Epidermal melanocyte (primary cell): ENCODE data around the gene GBX1.

Source experiments
- DNase-seq: peaks from one replicate; pipeline ENCODE4 v3.0.0; 2011; ENCODE audit warnings: low spot score; ENCODE audit not compliant: insufficient read length

GBX1 gene

GRCh38 chr7:151115836-151116418 is 51.6 kb downstream of the GBX1 start:
- no peak for DNase-seq

- DNase-seq, result no peak
Observed at GRCh38 chr7:151115121-151115835, 52.2 kb downstream of the GBX1 start.

GRCh38 chr7:151114151-151115090 is 53.1 kb downstream of the GBX1 start:
- no peak for DNase-seq

GRCh38 chr7:151113344-151114150 is 53.9 kb downstream of the GBX1 start:
- DNase-seq, result no peak

GRCh38 chr7:151110941-151111645 is 56.4 kb downstream of the GBX1 start:
- DNase-seq, result peak; percentile 99

- no peak for DNase-seq
Observed at GRCh38 chr7:151110236-151110940, 57.1 kb downstream of the GBX1 start.

- no peak for DNase-seq
Observed at GRCh38 chr7:151109094-151110048, 58.1 kb downstream of the GBX1 start.

GRCh38 chr7:151107882-151108281 is 59.6 kb downstream of the GBX1 start:
- DNase-seq, result no peak

- DNase-seq, result no peak
Observed at GRCh38 chr7:151104411-151105235, 62.9 kb downstream of the GBX1 start.

GRCh38 chr7:151103973-151104372 is 63.5 kb downstream of the GBX1 start:
- no peak for DNase-seq

- no peak for DNase-seq
Observed at GRCh38 chr7:151102991-151103390, 64.5 kb downstream of the GBX1 start.

GRCh38 chr7:151101621-151102396 is 65.7 kb downstream of the GBX1 start:
- DNase-seq, result no peak

- no peak for DNase-seq
Observed at GRCh38 chr7:151100921-151101320, 66.6 kb downstream of the GBX1 start.

GRCh38 chr7:151099486-151100211 is 67.8 kb downstream of the GBX1 start:
- DNase-seq, result no peak
